NCI-H526 (cell line): ENCODE measurements around the gene SPX.

Source experiments
- DNase-seq, 2 experiments: peaks; one replicate each; lab custom pipeline; 2025; lab: John Stamatoyannopoulos, UW

Gene SPX

GRCh38 chr12:21526053-21526452 is at the start of gene SPX:
Gene SPX, plus strand, starts transcription at chr12:21526296. Its CDS starts 177 bp downstream, at chr12:21526473.
- DNase-seq: no peak

GRCh38 chr12:21476949-21477348 is 49.1 kb upstream of the SPX start:
- no peak for DNase-seq

- no peak for DNase-seq
Measured at GRCh38 chr12:21478756-21479455, 47.2 kb upstream of the SPX start.

- no peak for DNase-seq
Measured at GRCh38 chr12:21483531-21483930, 42.6 kb upstream of the SPX start.

- DNase-seq: no peak
Measured at GRCh38 chr12:21485998-21486397, 40.1 kb upstream of the SPX start.

GRCh38 chr12:21499765-21500164 is 26.3 kb upstream of the SPX start:
- DNase-seq: no peak

GRCh38 chr12:21500786-21501257 is 25.3 kb upstream of the SPX start:
- DNase-seq: peak in 1 of 2 experiments; percentile 42

- peak; percentile 98 for DNase-seq
Measured at GRCh38 chr12:21501258-21502163, 24.6 kb upstream of the SPX start, which contains the start of the genes GOLT1B and RECQL. Gene GOLT1B, plus strand, starts transcription at chr12:21501789. Its CDS starts 135 bp downstream, at chr12:21501924. Gene RECQL, minus strand, starts transcription at chr12:21501635. Its CDS starts 2,065 bp downstream, at chr12:21499570.

- DNase-seq: peak; percentile 35 to 59
Measured at GRCh38 chr12:21502164-21502496, 24.0 kb upstream of the SPX start.

GRCh38 chr12:21502872-21503271 is 23.2 kb upstream of the SPX start:
- DNase-seq: no peak

GRCh38 chr12:21505888-21506287 is 20.2 kb upstream of the SPX start:
- DNase-seq: no peak

GRCh38 chr12:21507849-21508248 is 18.2 kb upstream of the SPX start:
- no peak for DNase-seq

GRCh38 chr12:21509768-21510167 is 16.3 kb upstream of the SPX start:
- no peak for DNase-seq

GRCh38 chr12:21516281-21516680 is 9.8 kb upstream of the SPX start:
- DNase-seq: no peak

GRCh38 chr12:21518451-21518850 is 7.6 kb upstream of the SPX start:
- DNase-seq: no peak

GRCh38 chr12:21521541-21521940 is 4.6 kb upstream of the SPX start:
- no peak for DNase-seq

GRCh38 chr12:21523148-21523547 is 2.9 kb upstream of the SPX start:
- no peak for DNase-seq

GRCh38 chr12:21526721-21527345 is 737 bp downstream of the SPX start:
- peak in 1 of 2 experiments; percentile 9 for DNase-seq

GRCh38 chr12:21527451-21528180 is 1.5 kb downstream of the SPX start:
- peak; percentile 73 to 96 for DNase-seq

GRCh38 chr12:21528953-21529352 is 2.9 kb downstream of the SPX start:
- DNase-seq: no peak

- no peak for DNase-seq
Measured at GRCh38 chr12:21529456-21529855, 3.4 kb downstream of the SPX start.
